Ovary (tissue), 3 donors: Measurements from ENCODE around the gene SMPX.

Experiments used
- POLR2A ChIP-seq: fragments of 450-650 bp; IDR thresholded peaks from one replicate; pipeline ENCODE4 v1.6.1; 2017; ENCODE audit warnings: antibody characterized with exemption, mild to moderate bottlenecking, moderate library complexity
- TF ChIP-seq, protein P1 (sequence below), 3 donors: fragments of 450-650 bp in 2 of 3; fragments of 200-600 bp in 1 of 3; IDR thresholded peaks; one replicate each; pipeline versions ENCODE4 v1.5.1 to v1.8.0; 2016 to 2022; ENCODE audit warnings: antibody characterized with exemption in 3 of 3, mild to moderate bottlenecking in 1 of 3
- donor health status: DM: no; HTN: no; CAD: no.

DNA sequence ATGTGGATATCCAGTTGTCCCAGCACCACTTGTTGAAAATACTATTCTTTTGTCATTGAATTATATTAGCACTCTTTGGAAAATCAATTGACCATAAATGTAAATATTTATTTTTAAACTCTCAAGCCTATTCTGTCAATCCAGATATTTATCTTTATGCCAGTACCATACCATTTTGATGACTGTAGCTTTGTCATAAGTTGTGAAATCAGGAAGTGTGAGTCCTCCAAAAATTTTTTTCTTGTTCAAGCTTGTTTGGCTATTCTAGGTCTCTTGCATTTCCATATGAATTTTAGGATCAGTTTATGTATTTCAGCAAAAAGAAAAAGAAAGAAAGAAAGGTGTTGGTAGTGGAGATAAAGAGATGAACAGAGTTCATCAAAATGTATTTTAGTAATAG, 8.2 kb upstream of the SMPX start:
- TF ChIP-seq, protein P1, sequence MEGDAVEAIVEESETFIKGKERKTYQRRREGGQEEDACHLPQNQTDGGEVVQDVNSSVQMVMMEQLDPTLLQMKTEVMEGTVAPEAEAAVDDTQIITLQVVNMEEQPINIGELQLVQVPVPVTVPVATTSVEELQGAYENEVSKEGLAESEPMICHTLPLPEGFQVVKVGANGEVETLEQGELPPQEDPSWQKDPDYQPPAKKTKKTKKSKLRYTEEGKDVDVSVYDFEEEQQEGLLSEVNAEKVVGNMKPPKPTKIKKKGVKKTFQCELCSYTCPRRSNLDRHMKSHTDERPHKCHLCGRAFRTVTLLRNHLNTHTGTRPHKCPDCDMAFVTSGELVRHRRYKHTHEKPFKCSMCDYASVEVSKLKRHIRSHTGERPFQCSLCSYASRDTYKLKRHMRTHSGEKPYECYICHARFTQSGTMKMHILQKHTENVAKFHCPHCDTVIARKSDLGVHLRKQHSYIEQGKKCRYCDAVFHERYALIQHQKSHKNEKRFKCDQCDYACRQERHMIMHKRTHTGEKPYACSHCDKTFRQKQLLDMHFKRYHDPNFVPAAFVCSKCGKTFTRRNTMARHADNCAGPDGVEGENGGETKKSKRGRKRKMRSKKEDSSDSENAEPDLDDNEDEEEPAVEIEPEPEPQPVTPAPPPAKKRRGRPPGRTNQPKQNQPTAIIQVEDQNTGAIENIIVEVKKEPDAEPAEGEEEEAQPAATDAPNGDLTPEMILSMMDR (IDR thresholded peaks at IDR 0.05): no peak
- no peak for TF ChIP-seq POLR2A
